Measurements from ENCODE around the gene ERAL1. TPM values are rescaled to one million over a fixed set of nuclear protein-coding genes. Genes with fewer than 3 reads are reported as not detected.

ERAL1 gene
- total and polyA plus RNA-seq, 2 experiments from 2014 or later = 77.1 to 121 TPM

DNA sequence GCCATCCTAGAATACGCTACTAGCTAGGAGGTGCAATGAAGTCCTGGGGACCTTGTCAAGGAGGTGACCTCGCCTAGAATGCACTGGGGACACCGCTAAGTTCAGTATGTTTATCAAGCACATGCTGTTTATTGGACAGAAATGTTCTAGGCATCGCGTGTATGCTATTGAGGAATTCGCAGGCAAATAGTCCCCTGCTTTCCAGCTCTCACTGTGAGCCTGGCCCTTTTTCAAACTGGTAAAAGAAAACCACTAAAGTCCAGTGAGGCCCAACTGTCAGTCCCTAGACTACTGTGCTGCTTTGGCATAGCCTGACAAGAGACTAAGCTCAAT is 11.0 kb upstream of the ERAL1 start (continued):
- TF ChIP-seq ZNF114 (CRISPR knock-in tag; IDR thresholded peaks at IDR 0.05) (no peak), CREB1 (CRISPR knock-in tag; IDR thresholded peaks at IDR 0.05; ENCODE audit: low read depth) (no peak), EZH2phosphoT487 (IDR thresholded peaks at IDR 0.05; ENCODE audit: unreplicated experiment) (no peak), ZNF331 (CRISPR knock-in tag; IDR thresholded peaks at IDR 0.05; ENCODE audit: low read depth) (no peak), EZH2 (IDR thresholded peaks at IDR 0.05; ENCODE audit: low read depth, unreplicated experiment) (no peak), JUNB (IDR thresholded peaks at IDR 0.05; ENCODE audit: unreplicated experiment) (no peak), NANOG (IDR thresholded peaks at IDR 0.05; ENCODE audit: borderline replicate concordance) (no peak)

- ATAC-seq (no peak), DNase-seq (ENCODE audit: low spot score) (no peak)
- H3K36me3 Mint-ChIP-seq (ENCODE audit: low read depth) = no peaks in the 10 kb centered on the region; the same call in 1 of the 3 replicates
- Histone ChIP-seq H4K20me1 (replicated peaks; ENCODE audit: insufficient read depth) (no peaks in the 10 kb centered on the region), H3K4me2 (no peak overlapping the region), H3K4me1 (ENCODE audit: insufficient read depth) (peaks cover 10% of the 10 kb centered on the region; the same call in 1 of the 2 replicates), H3K79me2 (replicated peaks; ENCODE audit: insufficient read depth) (peaks cover 12% of the 10 kb centered on the region), H2AFZ (no peak overlapping the region), H3K27ac (ENCODE audit: low read depth) (no peak overlapping the region), H3K4me3 (no peak overlapping the region), H3K9me2 (ENCODE audit: insufficient read depth) (no peaks in the 10 kb centered on the region), H3F3A (replicated peaks; ENCODE audit: low read depth) (0 out of 2 replicates have a peak, but pooled peaks cover 7% of the 10 kb centered on the region), H3K27me3 (ENCODE audit: insufficient read depth) (no peaks in the 10 kb centered on the region), H3K36me3 (ENCODE audit: insufficient read depth) (no peaks in the 10 kb centered on the region)
- H3K27ac Mint-ChIP-seq = no peak overlapping the region
- no peak overlapping the region for H3K4me3 Mint-ChIP-seq
- peaks cover 10% of the 10 kb centered on the region; the same call in 2 of the 3 replicates for H3K4me1 Mint-ChIP-seq
- peaks cover 7% of the 10 kb centered on the region for H3K27me3 Mint-ChIP-seq (ENCODE audit: insufficient read depth, low read depth, poor library complexity)
- H3K9me3 Mint-ChIP-seq = no peaks in the 10 kb centered on the region; the same call in 2 of the 3 replicates
- no peak for TF ChIP-seq EZH2phosphoT487 (IDR thresholded peaks at IDR 0.05; ENCODE audit: unreplicated experiment)
- TF ChIP-seq, protein P1, sequence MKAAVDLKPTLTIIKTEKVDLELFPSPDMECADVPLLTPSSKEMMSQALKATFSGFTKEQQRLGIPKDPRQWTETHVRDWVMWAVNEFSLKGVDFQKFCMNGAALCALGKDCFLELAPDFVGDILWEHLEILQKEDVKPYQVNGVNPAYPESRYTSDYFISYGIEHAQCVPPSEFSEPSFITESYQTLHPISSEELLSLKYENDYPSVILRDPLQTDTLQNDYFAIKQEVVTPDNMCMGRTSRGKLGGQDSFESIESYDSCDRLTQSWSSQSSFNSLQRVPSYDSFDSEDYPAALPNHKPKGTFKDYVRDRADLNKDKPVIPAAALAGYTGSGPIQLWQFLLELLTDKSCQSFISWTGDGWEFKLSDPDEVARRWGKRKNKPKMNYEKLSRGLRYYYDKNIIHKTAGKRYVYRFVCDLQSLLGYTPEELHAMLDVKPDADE (IDR thresholded peaks at IDR 0.05) = no peak
- TF ChIP-seq, protein P2, sequence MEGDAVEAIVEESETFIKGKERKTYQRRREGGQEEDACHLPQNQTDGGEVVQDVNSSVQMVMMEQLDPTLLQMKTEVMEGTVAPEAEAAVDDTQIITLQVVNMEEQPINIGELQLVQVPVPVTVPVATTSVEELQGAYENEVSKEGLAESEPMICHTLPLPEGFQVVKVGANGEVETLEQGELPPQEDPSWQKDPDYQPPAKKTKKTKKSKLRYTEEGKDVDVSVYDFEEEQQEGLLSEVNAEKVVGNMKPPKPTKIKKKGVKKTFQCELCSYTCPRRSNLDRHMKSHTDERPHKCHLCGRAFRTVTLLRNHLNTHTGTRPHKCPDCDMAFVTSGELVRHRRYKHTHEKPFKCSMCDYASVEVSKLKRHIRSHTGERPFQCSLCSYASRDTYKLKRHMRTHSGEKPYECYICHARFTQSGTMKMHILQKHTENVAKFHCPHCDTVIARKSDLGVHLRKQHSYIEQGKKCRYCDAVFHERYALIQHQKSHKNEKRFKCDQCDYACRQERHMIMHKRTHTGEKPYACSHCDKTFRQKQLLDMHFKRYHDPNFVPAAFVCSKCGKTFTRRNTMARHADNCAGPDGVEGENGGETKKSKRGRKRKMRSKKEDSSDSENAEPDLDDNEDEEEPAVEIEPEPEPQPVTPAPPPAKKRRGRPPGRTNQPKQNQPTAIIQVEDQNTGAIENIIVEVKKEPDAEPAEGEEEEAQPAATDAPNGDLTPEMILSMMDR (conservative IDR thresholded peaks at IDR 0.05; ENCODE audit: low read depth in 2 of 2) = no peak
- no peak for TF ChIP-seq JUNB (IDR thresholded peaks at IDR 0.05; ENCODE audit: unreplicated experiment)
- no peak for TF ChIP-seq NANOG (IDR thresholded peaks at IDR 0.05; ENCODE audit: borderline replicate concordance)
- no peak for TF ChIP-seq POLR2AphosphoS5 (IDR thresholded peaks at IDR 0.05; ENCODE audit: low read depth)
- no peak for TF ChIP-seq EZH2 (IDR thresholded peaks at IDR 0.05; ENCODE audit: low read depth, unreplicated experiment)
- TF ChIP-seq ZNF462 (CRISPR knock-in tag; IDR thresholded peaks at IDR 0.05) = no peak
- no peak for TF ChIP-seq CREB1 (CRISPR knock-in tag; IDR thresholded peaks at IDR 0.05; ENCODE audit: low read depth)
- TF ChIP-seq REST (IDR thresholded peaks at IDR 0.05; ENCODE audit: unreplicated experiment) = no peak
- no peak for TF ChIP-seq STAT1 (IDR thresholded peaks at IDR 0.05; ENCODE audit: unreplicated experiment)
- TF ChIP-seq ZNF114 (CRISPR knock-in tag; IDR thresholded peaks at IDR 0.05) = no peak
Observed at GRCh38 chr17:28846231-28846630, 8.6 kb upstream of the ERAL1 start.

Data from GM23338 (cell line).